ENCODE results near the gene TBC1D22A. TPM values are rescaled to one million over a fixed set of nuclear protein-coding genes. Genes with fewer than 3 reads are reported as not detected.

The TBC1D22A gene
- total RNA-seq, 1 experiment from 2014 or later: 26.0 TPM

DNA sequence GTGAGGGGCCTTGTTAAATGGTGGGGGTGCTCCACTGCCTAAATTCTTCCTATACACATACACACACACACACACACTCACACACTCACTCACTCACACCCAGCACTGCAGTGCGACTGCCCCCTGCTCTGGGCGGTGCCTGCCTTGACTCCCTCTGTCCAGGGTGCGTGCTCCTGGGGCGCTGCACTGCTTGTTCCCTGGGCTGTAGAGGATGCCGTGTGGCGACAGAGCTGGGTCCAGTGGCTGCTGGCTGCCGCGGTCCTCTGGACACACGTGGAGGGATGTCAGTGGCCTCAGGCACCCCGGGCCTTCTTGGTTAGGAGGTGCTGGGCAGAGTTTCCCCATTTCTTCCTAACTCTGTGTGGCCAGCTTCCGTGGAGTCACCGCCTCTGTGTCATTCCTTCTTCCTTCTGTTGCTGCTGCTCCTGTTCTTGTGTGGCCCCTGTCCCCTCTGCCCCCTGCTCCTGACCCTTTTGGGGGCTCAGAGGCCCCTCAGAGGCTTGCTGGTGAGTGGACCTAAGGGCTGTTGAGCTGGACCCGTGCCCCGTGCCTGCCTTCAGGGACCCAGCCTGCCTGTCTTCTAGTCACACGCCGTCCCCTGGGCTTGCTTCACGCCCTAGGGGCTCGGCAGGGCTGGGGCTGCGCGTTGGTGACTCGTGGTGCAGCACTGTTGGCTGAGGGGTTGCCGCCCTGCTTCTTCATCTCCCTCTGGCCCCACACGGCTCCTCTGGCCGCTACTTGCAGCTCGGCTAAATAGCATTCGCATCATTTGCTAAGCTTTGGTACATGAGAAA is 147.0 kb downstream of the TBC1D22A start:
- POLR2A ChIA-PET: no interaction called here
- peaks cover 5% of the 10 kb centered on the region for H3K4me1 Mint-ChIP-seq (ENCODE audit: insufficient read depth, unreplicated experiment)
- H3K27me3 Mint-ChIP-seq (ENCODE audit: insufficient read depth, unreplicated experiment): no peaks in the 10 kb centered on the region
- intact Hi-C loops (cut with micrococcal nuclease): no loop called here
- TF ChIP-seq, protein P1, sequence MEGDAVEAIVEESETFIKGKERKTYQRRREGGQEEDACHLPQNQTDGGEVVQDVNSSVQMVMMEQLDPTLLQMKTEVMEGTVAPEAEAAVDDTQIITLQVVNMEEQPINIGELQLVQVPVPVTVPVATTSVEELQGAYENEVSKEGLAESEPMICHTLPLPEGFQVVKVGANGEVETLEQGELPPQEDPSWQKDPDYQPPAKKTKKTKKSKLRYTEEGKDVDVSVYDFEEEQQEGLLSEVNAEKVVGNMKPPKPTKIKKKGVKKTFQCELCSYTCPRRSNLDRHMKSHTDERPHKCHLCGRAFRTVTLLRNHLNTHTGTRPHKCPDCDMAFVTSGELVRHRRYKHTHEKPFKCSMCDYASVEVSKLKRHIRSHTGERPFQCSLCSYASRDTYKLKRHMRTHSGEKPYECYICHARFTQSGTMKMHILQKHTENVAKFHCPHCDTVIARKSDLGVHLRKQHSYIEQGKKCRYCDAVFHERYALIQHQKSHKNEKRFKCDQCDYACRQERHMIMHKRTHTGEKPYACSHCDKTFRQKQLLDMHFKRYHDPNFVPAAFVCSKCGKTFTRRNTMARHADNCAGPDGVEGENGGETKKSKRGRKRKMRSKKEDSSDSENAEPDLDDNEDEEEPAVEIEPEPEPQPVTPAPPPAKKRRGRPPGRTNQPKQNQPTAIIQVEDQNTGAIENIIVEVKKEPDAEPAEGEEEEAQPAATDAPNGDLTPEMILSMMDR (IDR thresholded peaks at IDR 0.05; ENCODE audit: unreplicated experiment): no peak
- H3K36me3 Mint-ChIP-seq (ENCODE audit: insufficient read depth, unreplicated experiment): peaks cover 31% of the 10 kb centered on the region
- H3K27ac Mint-ChIP-seq (ENCODE audit: low read depth, unreplicated experiment): no peak overlapping the region
- H3K4me3 Mint-ChIP-seq (ENCODE audit: unreplicated experiment): no peak overlapping the region
- DNase-seq (ENCODE audit: unreplicated experiment): no peak
- H3K9me3 Mint-ChIP-seq (ENCODE audit: unreplicated experiment): no peaks in the 10 kb centered on the region
- no TSS peak for BruUV-seq (replicated peaks)
- CTCF ChIA-PET: interaction anchor here (0.6 to 0.7 kb wide), 2 partner anchors 9 to 251 kb away, joined by 3 to 6 read pairs; no protein-coding TSS in a partner anchor

DNA sequence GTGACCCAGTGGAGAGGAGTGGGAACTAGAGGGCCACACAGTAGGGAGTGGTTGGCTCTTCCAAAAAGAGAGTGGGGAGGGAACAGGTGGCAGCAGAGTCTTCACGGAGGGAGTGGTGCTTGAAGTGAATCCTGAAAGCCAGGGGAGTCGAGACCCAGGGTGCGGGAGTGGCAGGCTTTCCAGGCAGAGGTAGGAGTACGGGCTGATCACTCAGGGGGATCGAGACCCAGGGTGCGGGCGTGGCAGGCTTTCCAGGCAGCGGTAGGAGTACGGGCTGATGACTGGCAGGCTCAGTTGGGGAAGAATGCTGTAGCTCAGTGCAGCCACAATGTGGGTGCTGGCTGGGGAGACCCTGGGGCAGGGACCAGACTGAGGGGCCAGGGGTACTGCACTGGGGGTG is 148.2 kb downstream of the TBC1D22A start:
- peaks cover 5% of the 10 kb centered on the region for H3K4me1 Mint-ChIP-seq (ENCODE audit: insufficient read depth, unreplicated experiment)
- peaks cover 34% of the 10 kb centered on the region for H3K36me3 Mint-ChIP-seq (ENCODE audit: insufficient read depth, unreplicated experiment)
- DNase-seq (ENCODE audit: unreplicated experiment): no peak
- no TSS peak for BruUV-seq (replicated peaks)
- H3K9me3 Mint-ChIP-seq (ENCODE audit: unreplicated experiment): no peaks in the 10 kb centered on the region
- TF ChIP-seq, protein P1 (IDR thresholded peaks at IDR 0.05; ENCODE audit: unreplicated experiment): no peak
- no peak overlapping the region for H3K4me3 Mint-ChIP-seq (ENCODE audit: unreplicated experiment)
- H3K27ac Mint-ChIP-seq (ENCODE audit: low read depth, unreplicated experiment): peak overlapping the region; percentile 28
- H3K27me3 Mint-ChIP-seq (ENCODE audit: insufficient read depth, unreplicated experiment): no peaks in the 10 kb centered on the region
- ChIA-PET POLR2A (no interaction called here), CTCF (interaction anchor here (0.6 kb wide), 1 partner anchor 11 kb away, joined by 3 read pairs; no protein-coding TSS in a partner anchor)
- intact Hi-C loops (cut with micrococcal nuclease): no loop called here

DNA sequence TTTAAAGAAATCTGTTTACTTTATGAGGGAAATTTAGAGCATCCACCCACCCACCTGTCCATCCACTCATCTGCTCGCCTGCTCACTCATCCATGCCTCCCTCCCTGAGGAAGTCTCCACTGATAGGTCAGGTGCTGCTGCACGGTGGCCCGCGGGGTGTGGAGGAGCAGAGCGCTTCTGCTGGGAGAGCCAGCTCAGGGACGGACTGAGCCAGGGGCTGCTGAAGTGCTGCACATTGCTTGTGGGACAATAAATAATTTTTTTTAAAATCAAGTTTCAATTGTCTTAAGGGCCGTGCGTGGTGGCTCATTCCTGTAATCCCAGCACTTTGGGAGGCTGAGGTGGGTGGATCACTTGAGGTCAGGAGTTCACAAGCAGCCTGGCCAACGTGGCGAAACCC is 148.9 kb downstream of the TBC1D22A start:
- TF ChIP-seq, protein P1 (IDR thresholded peaks at IDR 0.05; ENCODE audit: unreplicated experiment): no peak
- BruUV-seq (replicated peaks): no TSS peak
- ChIA-PET POLR2A (interaction anchor here (0.6 kb wide), 1 partner anchor 67 kb away, joined by 3 read pairs; no protein-coding TSS in a partner anchor), CTCF (interaction anchor here (0.6 kb wide), 1 partner anchor 11 kb away, joined by 3 read pairs; no protein-coding TSS in a partner anchor)
- H3K4me3 Mint-ChIP-seq (ENCODE audit: unreplicated experiment): no peak overlapping the region
- no peaks in the 10 kb centered on the region for H3K9me3 Mint-ChIP-seq (ENCODE audit: unreplicated experiment)
- intact Hi-C loops (cut with micrococcal nuclease): no loop called here
- peaks cover 5% of the 10 kb centered on the region for H3K4me1 Mint-ChIP-seq (ENCODE audit: insufficient read depth, unreplicated experiment)
- DNase-seq (ENCODE audit: unreplicated experiment): no peak
- no peak overlapping the region for H3K27ac Mint-ChIP-seq (ENCODE audit: low read depth, unreplicated experiment)
- no peaks in the 10 kb centered on the region for H3K27me3 Mint-ChIP-seq (ENCODE audit: insufficient read depth, unreplicated experiment)
- H3K36me3 Mint-ChIP-seq (ENCODE audit: insufficient read depth, unreplicated experiment): peaks cover 34% of the 10 kb centered on the region

DNA sequence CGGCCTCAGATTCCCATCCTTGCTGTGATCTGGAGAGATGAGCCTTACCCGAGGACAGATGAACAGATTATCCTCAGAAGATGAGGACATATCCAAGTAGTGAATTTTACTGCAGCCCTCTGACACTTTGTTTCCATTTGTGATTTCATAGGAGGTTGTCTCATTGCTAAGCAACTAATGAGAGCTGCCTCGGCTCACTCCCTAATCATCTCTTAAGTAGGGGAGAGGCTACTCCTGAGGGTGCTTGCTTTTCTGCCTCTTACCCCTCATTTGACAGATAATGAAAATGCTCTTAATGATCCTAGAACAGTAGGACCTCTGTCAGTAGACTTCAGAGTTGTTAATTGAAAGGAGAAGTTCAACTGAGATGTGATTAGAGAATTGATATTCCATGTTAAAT is 150.9 kb downstream of the TBC1D22A start:
- ChIA-PET POLR2A (no interaction called here), CTCF (no interaction called here)
- no peaks in the 10 kb centered on the region for H3K9me3 Mint-ChIP-seq (ENCODE audit: unreplicated experiment)
- no peaks in the 10 kb centered on the region for H3K27me3 Mint-ChIP-seq (ENCODE audit: insufficient read depth, unreplicated experiment)
- H3K4me1 Mint-ChIP-seq (ENCODE audit: insufficient read depth, unreplicated experiment): peaks cover 5% of the 10 kb centered on the region
- intact Hi-C loops (cut with micrococcal nuclease): no loop called here
- no peak for DNase-seq (ENCODE audit: unreplicated experiment)
- TF ChIP-seq, protein P1 (IDR thresholded peaks at IDR 0.05; ENCODE audit: unreplicated experiment): no peak
- H3K36me3 Mint-ChIP-seq (ENCODE audit: insufficient read depth, unreplicated experiment): peaks cover 30% of the 10 kb centered on the region
- H3K4me3 Mint-ChIP-seq (ENCODE audit: unreplicated experiment): no peak overlapping the region
- no TSS peak for BruUV-seq (replicated peaks)
- no peak overlapping the region for H3K27ac Mint-ChIP-seq (ENCODE audit: low read depth, unreplicated experiment)
